ENCODE results near the gene RFC3. TPM values are rescaled to one million over a fixed set of nuclear protein-coding genes. Genes with fewer than 3 reads are reported as not detected.

The RFC3 gene
- total RNA-seq, 1 experiment from 2014 or later, result 38.2 TPM

GRCh38 chr13:33872005-33872351 is 54.0 kb downstream of the RFC3 start:
- POLR2A ChIA-PET, result no interaction called here

GRCh38 chr13:33873251-33873908 is 55.4 kb downstream of the RFC3 start:
- H3K9me2 ChIP-seq (ENCODE audit: insufficient read depth), result no peaks in the 10 kb centered on the region
- no peaks in the 10 kb centered on the region for H3K27me3 ChIP-seq (ENCODE audit: insufficient read depth, low read length)
- no peak overlapping the region for H3K27ac ChIP-seq (ENCODE audit: low read depth, low read length)
- intact Hi-C loops (cut with micrococcal nuclease), result no loop called here
- H3K9me3 ChIP-seq (ENCODE audit: control insufficient read depth in 1 of 2, insufficient read depth in 1 of 2, low read depth in 1 of 2, low read length in 2 of 2), result no peaks in the 10 kb centered on the region
- no peak for DNase-seq (ENCODE audit: low read depth, low spot score)
- H3K4me2 ChIP-seq (ENCODE audit: low read length), result no peak overlapping the region
- CTCF ChIA-PET, result no interaction called here
- ATAC-seq, result no peak
- no peak overlapping the region for H3K4me3 ChIP-seq (replicated peaks in 1 of 2; ENCODE audit: low read depth in 1 of 2, low read length in 2 of 2)
- no peak overlapping the region for H2AFZ ChIP-seq (ENCODE audit: low read depth, low read length, poor library complexity, severe bottlenecking)
- RAD21 ChIA-PET (ENCODE audit: low non-redundant PET in 1 of 2, low total read pairs in 2 of 2, uncharacterized antibody in 2 of 2, unreplicated experiment in 2 of 2), result no interaction called here
- POLR2A ChIA-PET, result no interaction called here
- no peaks in the 10 kb centered on the region for H3K79me2 ChIP-seq (ENCODE audit: insufficient read depth, low read length)
- H4K20me1 ChIP-seq (ENCODE audit: insufficient read depth), result no peaks in the 10 kb centered on the region
- H3K4me1 ChIP-seq (ENCODE audit: control insufficient read depth in 1 of 2, insufficient read depth in 2 of 2, low read length in 2 of 2), result no peaks in the 10 kb centered on the region
- no peak overlapping the region for H3K9ac ChIP-seq (ENCODE audit: low read length)
- H3K36me3 ChIP-seq (ENCODE audit: control insufficient read depth in 1 of 2, insufficient read depth in 2 of 2, low read length in 2 of 2), result no peaks in the 10 kb centered on the region
- BruUV-seq (replicated peaks), result no TSS peak
- TF ChIP-seq ZNF274 (IDR thresholded peaks at IDR 0.05; ENCODE audit: low read depth, low read length) (no peak), ELF1 (IDR thresholded peaks at IDR 0.05; ENCODE audit: borderline replicate concordance, low read depth) (no peak), EGR1 (IDR thresholded peaks at IDR 0.05; ENCODE audit: low read depth) (no peak), SP1 (IDR thresholded peaks at IDR 0.05; ENCODE audit: low read depth) (no peak), CEBPB (IDR thresholded peaks at IDR 0.05; ENCODE audit: low read depth) (no peak), SIN3A (IDR thresholded peaks at IDR 0.05; ENCODE audit: low read depth) (no peak), EZH2 (IDR thresholded peaks at IDR 0.05) (no peak), ZBTB33 (IDR thresholded peaks at IDR 0.05; ENCODE audit: extremely low read depth, insufficient replicate concordance, low read length) (no peak)

More at GRCh38 chr13:33872005-33872351, 54.0 kb downstream of the RFC3 start:
- Histone ChIP-seq H3K9me2 (ENCODE audit: insufficient read depth) (no peaks in the 10 kb centered on the region), H3K9ac (ENCODE audit: low read length) (no peak overlapping the region), H3K4me2 (ENCODE audit: low read length) (no peak overlapping the region), H4K20me1 (ENCODE audit: insufficient read depth) (no peaks in the 10 kb centered on the region), H3K4me3 (replicated peaks in 1 of 2; ENCODE audit: low read depth in 1 of 2, low read length in 2 of 2) (no peak overlapping the region), H3K4me1 (ENCODE audit: control insufficient read depth in 1 of 2, insufficient read depth in 2 of 2, low read length in 2 of 2) (no peaks in the 10 kb centered on the region), H3K79me2 (ENCODE audit: insufficient read depth, low read length) (no peaks in the 10 kb centered on the region), H3K27me3 (ENCODE audit: insufficient read depth, low read length) (no peaks in the 10 kb centered on the region), H3K36me3 (ENCODE audit: control insufficient read depth in 1 of 2, insufficient read depth in 2 of 2, low read length in 2 of 2) (no peaks in the 10 kb centered on the region), H2AFZ (ENCODE audit: low read depth, low read length, poor library complexity, severe bottlenecking) (no peak overlapping the region), H3K9me3 (ENCODE audit: control insufficient read depth in 1 of 2, insufficient read depth in 1 of 2, low read depth in 1 of 2, low read length in 2 of 2) (no peaks in the 10 kb centered on the region), H3K27ac (ENCODE audit: low read depth, low read length) (no peak overlapping the region)
- ChIA-PET CTCF (no interaction called here), RAD21 (ENCODE audit: low non-redundant PET in 1 of 2, low total read pairs in 2 of 2, uncharacterized antibody in 2 of 2, unreplicated experiment in 2 of 2) (no interaction called here)
- intact Hi-C loops (cut with micrococcal nuclease), result no loop called here
- no TSS peak for BruUV-seq (replicated peaks)
- TF ChIP-seq RAD21 (IDR thresholded peaks at IDR 0.05; ENCODE audit: low read depth) (no peak), POLR2AphosphoS5 (IDR thresholded peaks at IDR 0.05; ENCODE audit: low read depth, low read length) (no peak), CEBPB (IDR thresholded peaks at IDR 0.05; ENCODE audit: low read depth) (no peak), ZNF274 (IDR thresholded peaks at IDR 0.05; ENCODE audit: low read depth, low read length) (no peak), ZBTB33 (IDR thresholded peaks at IDR 0.05; ENCODE audit: extremely low read depth, insufficient replicate concordance, low read length) (no peak)
- no peak for DNase-seq (ENCODE audit: low read depth, low spot score)
- no peak for ATAC-seq
